Activated naive CD8-positive, alpha-beta T cell treated with anti-CD3 and anti-CD28 coated beads, Interleukin-2, amount 10 ng/mL, durations not matched to agents 7 days and 5 days (primary cell): Measurements from ENCODE around the gene FGD3. TPM values are rescaled to one million over a fixed set of nuclear protein-coding genes. Genes with fewer than 3 reads are reported as not detected.
A peak's percentile ranks its signal among the peaks of the same experiment; 100 is the strongest.

Experiments
- ATAC-seq: fragments of 150-1000 bp; cut with Tn5 transposase; one replicate; pipeline ENCODE4 v1.10.0; 2021; ENCODE audit warnings: low read depth, moderate library complexity
- POLR2A ChIA-PET: fragments of 350-600 bp; sonication (Branson Sonifier 250); formaldehyde crosslinking; loops from one replicate; lab custom pipeline; 2021; ENCODE audit warnings: antibody characterized with exemption; lab: Charles Lee
- DNase-seq: peaks from one replicate; pipeline ENCODE4 v3.0.0; 2021
- H3K27ac Mint-ChIP-seq: one replicate; pipeline ENCODE4 v1.8.0; 2022; ENCODE audit warnings: mild to moderate bottlenecking, mixed read lengths
- H3K27me3 Mint-ChIP-seq: one replicate; pipeline ENCODE4 v1.8.0; 2022; ENCODE audit warnings: mild to moderate bottlenecking, moderate library complexity, mixed read lengths
- H3K36me3 Mint-ChIP-seq: one replicate; pipeline ENCODE4 v1.8.0; 2021; ENCODE audit warnings: mild to moderate bottlenecking, mixed read lengths
- H3K4me1 Mint-ChIP-seq: one replicate; pipeline ENCODE4 v1.8.0; 2021; ENCODE audit warnings: mixed read lengths
- H3K4me3 Mint-ChIP-seq: one replicate; pipeline ENCODE4 v1.8.0; 2022; ENCODE audit warnings: mild to moderate bottlenecking, moderate library complexity, mixed read lengths
- H3K9me3 Mint-ChIP-seq: one replicate; pipeline ENCODE4 v1.8.0; 2021; ENCODE audit warnings: mixed read lengths
- total RNA-seq, 2 experiments: library from RNA; stranded (reverse); gene quantifications; one replicate each; pipeline ENCODE4 v1.2.3, GENCODE V29; 2021

Gene FGD3
- total RNA-seq, 2 experiments from 2014 or later: 160 to 161 TPM

GRCh38 chr9:92974161-92974661 is 26.9 kb downstream of the FGD3 start:
- H3K4me3 Mint-ChIP-seq: peak overlapping the region; percentile 79
- POLR2A ChIA-PET: interaction anchor here (1.2 to 2.0 kb wide), 3 partner anchors 10 to 17 kb away, joined by 3 to 7 read pairs (median 3); no protein-coding TSS in a partner anchor
- H3K27ac Mint-ChIP-seq: peak overlapping the region; percentile 67
- ATAC-seq (no peak), DNase-seq (no peak)
- H3K4me1 Mint-ChIP-seq: peaks cover 71% of the 10 kb centered on the region
- H3K27me3 Mint-ChIP-seq: no peaks in the 10 kb centered on the region
- H3K9me3 Mint-ChIP-seq: no peaks in the 10 kb centered on the region
- peaks cover 48% of the 10 kb centered on the region for H3K36me3 Mint-ChIP-seq

- H3K4me3 Mint-ChIP-seq: peak overlapping the region; percentile 39
- peak overlapping the region; percentile 67 for H3K27ac Mint-ChIP-seq
- H3K36me3 Mint-ChIP-seq: peaks cover 52% of the 10 kb centered on the region
- ATAC-seq (no peak), DNase-seq (no peak)
- H3K27me3 Mint-ChIP-seq: no peaks in the 10 kb centered on the region
- H3K9me3 Mint-ChIP-seq: no peaks in the 10 kb centered on the region
- POLR2A ChIA-PET: interaction anchor here (1.2 to 2.0 kb wide), 4 partner anchors 11 to 16 kb away, joined by 3 to 7 read pairs (median 4); no protein-coding TSS in a partner anchor
- H3K4me1 Mint-ChIP-seq: peaks cover 71% of the 10 kb centered on the region
These were observed 27.7 kb downstream of the FGD3 start for GRCh38 chr9:92974761-92975755.

- Mint-ChIP-seq H3K4me1 (peaks cover 67% of the 10 kb centered on the region), H3K9me3 (peaks cover 2% of the 10 kb centered on the region), H3K4me3 (no peak overlapping the region), H3K36me3 (peaks cover 59% of the 10 kb centered on the region), H3K27ac (no peak overlapping the region), H3K27me3 (no peaks in the 10 kb centered on the region)
- no peak for DNase-seq
- POLR2A ChIA-PET: interaction anchor here (1.5 kb wide), 1 partner anchor 11 kb away, joined by 5 read pairs; no protein-coding TSS in a partner anchor
- no peak for ATAC-seq
These were observed 29.1 kb downstream of the FGD3 start for GRCh38 chr9:92976431-92976830.

- peaks cover 66% of the 10 kb centered on the region for H3K36me3 Mint-ChIP-seq
- no peak for DNase-seq
- no peak for ATAC-seq
- H3K9me3 Mint-ChIP-seq: peaks cover 8% of the 10 kb centered on the region
- H3K27ac Mint-ChIP-seq: peak overlapping the region; percentile 43
- peaks cover 66% of the 10 kb centered on the region for H3K4me1 Mint-ChIP-seq
- no peaks in the 10 kb centered on the region for H3K27me3 Mint-ChIP-seq
- H3K4me3 Mint-ChIP-seq: no peak overlapping the region
- POLR2A ChIA-PET: no interaction called here
These were observed 30.0 kb downstream of the FGD3 start for GRCh38 chr9:92977279-92977678.

GRCh38 chr9:92978345-92978875 is 31.1 kb downstream of the FGD3 start:
- POLR2A ChIA-PET: interaction anchor here (0.6 to 0.9 kb wide), 3 partner anchors 24 to 86 kb away, joined by 3 to 5 read pairs (median 4); no protein-coding TSS in a partner anchor
- DNase-seq (peak; percentile 26), ATAC-seq (no peak)
- H3K27me3 Mint-ChIP-seq: no peaks in the 10 kb centered on the region
- H3K36me3 Mint-ChIP-seq: peaks cover 68% of the 10 kb centered on the region
- H3K9me3 Mint-ChIP-seq: peaks cover 9% of the 10 kb centered on the region
- H3K4me1 Mint-ChIP-seq: peaks cover 55% of the 10 kb centered on the region
- H3K4me3 Mint-ChIP-seq: peak overlapping the region; percentile 57
- peak overlapping the region; percentile 72 for H3K27ac Mint-ChIP-seq

GRCh38 chr9:92979283-92980056 is 32.1 kb downstream of the FGD3 start:
- H3K4me1 Mint-ChIP-seq: peaks cover 44% of the 10 kb centered on the region
- H3K9me3 Mint-ChIP-seq: peaks cover 9% of the 10 kb centered on the region
- POLR2A ChIA-PET: interaction anchor here (0.5 to 1.8 kb wide), 7 partner anchors 8 to 85 kb away, joined by 3 to 8 read pairs (median 4); partner anchors contain the start of gene FGD3
- ATAC-seq: no peak
- H3K27me3 Mint-ChIP-seq: no peaks in the 10 kb centered on the region
- H3K36me3 Mint-ChIP-seq: peaks cover 72% of the 10 kb centered on the region
- H3K27ac Mint-ChIP-seq: peak overlapping the region; percentile 72
- DNase-seq: no peak
- peak overlapping the region; percentile 75 for H3K4me3 Mint-ChIP-seq

- peaks cover 9% of the 10 kb centered on the region for H3K9me3 Mint-ChIP-seq
- peak; percentile 62 for ATAC-seq
- H3K4me1 Mint-ChIP-seq: peaks cover 41% of the 10 kb centered on the region
- no peak for DNase-seq
- H3K36me3 Mint-ChIP-seq: peaks cover 75% of the 10 kb centered on the region
- no peaks in the 10 kb centered on the region for H3K27me3 Mint-ChIP-seq
- peak overlapping the region; percentile 75 for H3K4me3 Mint-ChIP-seq
- POLR2A ChIA-PET: interaction anchor here (0.5 to 1.8 kb wide), 7 partner anchors 9 to 84 kb away, joined by 3 to 8 read pairs (median 4); partner anchors contain the start of gene FGD3
- peak overlapping the region; percentile 84 for H3K27ac Mint-ChIP-seq
These were observed 32.9 kb downstream of the FGD3 start for GRCh38 chr9:92980085-92980745.

GRCh38 chr9:92982130-92982529 is 34.8 kb downstream of the FGD3 start:
- Mint-ChIP-seq H3K27me3 (no peaks in the 10 kb centered on the region), H3K4me3 (no peak overlapping the region), H3K4me1 (peaks cover 46% of the 10 kb centered on the region), H3K36me3 (peaks cover 86% of the 10 kb centered on the region), H3K9me3 (peaks cover 9% of the 10 kb centered on the region), H3K27ac (peak overlapping the region; percentile 55)
- ATAC-seq (no peak), DNase-seq (no peak)
- POLR2A ChIA-PET: interaction anchor here (1.5 kb wide), 1 partner anchor 28 kb away, joined by 4 read pairs; no protein-coding TSS in a partner anchor

- DNase-seq (no peak), ATAC-seq (no peak)
- POLR2A ChIA-PET: no interaction called here
- Mint-ChIP-seq H3K9me3 (peaks cover 9% of the 10 kb centered on the region), H3K27me3 (no peaks in the 10 kb centered on the region), H3K27ac (no peak overlapping the region), H3K36me3 (peaks cover 89% of the 10 kb centered on the region), H3K4me1 (peaks cover 53% of the 10 kb centered on the region), H3K4me3 (no peak overlapping the region)
These were observed 36.8 kb downstream of the FGD3 start for GRCh38 chr9:92983984-92984589.

GRCh38 chr9:92984976-92985375 is 37.7 kb downstream of the FGD3 start:
- peaks cover 9% of the 10 kb centered on the region for H3K9me3 Mint-ChIP-seq
- no peak overlapping the region for H3K27ac Mint-ChIP-seq
- no peaks in the 10 kb centered on the region for H3K27me3 Mint-ChIP-seq
- H3K4me1 Mint-ChIP-seq: peaks cover 50% of the 10 kb centered on the region
- H3K4me3 Mint-ChIP-seq: no peak overlapping the region
- ATAC-seq (no peak), DNase-seq (no peak)
- POLR2A ChIA-PET: no interaction called here
- peaks cover 83% of the 10 kb centered on the region for H3K36me3 Mint-ChIP-seq

GRCh38 chr9:92986176-92987119 is 39.1 kb downstream of the FGD3 start:
- POLR2A ChIA-PET: interaction anchor here (2.1 kb wide), 1 partner anchor 10 kb away, joined by 5 read pairs; no protein-coding TSS in a partner anchor
- peak; percentile 38 for ATAC-seq

More at GRCh38 chr9:92986176-92987119, 39.1 kb downstream of the FGD3 start:
- H3K4me3 Mint-ChIP-seq: peak overlapping the region; percentile 1
- H3K9me3 Mint-ChIP-seq: peaks cover 7% of the 10 kb centered on the region
- peak overlapping the region; percentile 53 for H3K27ac Mint-ChIP-seq
- peaks cover 49% of the 10 kb centered on the region for H3K4me1 Mint-ChIP-seq
- H3K36me3 Mint-ChIP-seq: peaks cover 83% of the 10 kb centered on the region
- no peaks in the 10 kb centered on the region for H3K27me3 Mint-ChIP-seq
- no peak for DNase-seq
